Measurements from ENCODE around the gene TAF1B. TPM values are rescaled to one million over a fixed set of nuclear protein-coding genes. Genes with fewer than 3 reads are reported as not detected.

The TAF1B gene
- total RNA-seq, 1 experiment from 2014 or later, result 29.9 TPM

- Histone ChIP-seq H3K18ac (ENCODE audit: insufficient read length, low read depth, low read length) (no peak overlapping the region), H3K79me1 (ENCODE audit: insufficient read depth, low read depth, low read length, poor library complexity, severe bottlenecking) (no peaks in the 10 kb centered on the region), H2BK120ac (ENCODE audit: low read depth, low read length, poor library complexity, severe bottlenecking) (no peak overlapping the region), H3K4me2 (ENCODE audit: insufficient read depth, insufficient read length, low read length) (no peak overlapping the region), H3K27me3 (ENCODE audit: insufficient read depth, low read length) (peaks cover 11% of the 10 kb centered on the region; the same call in 1 of the 2 replicates), H3K56ac (ENCODE audit: insufficient read length, low read depth, low read length) (no peak overlapping the region), H4K5ac (ENCODE audit: insufficient read length, low read depth, low read length) (no peak overlapping the region), H4K8ac (replicated peaks; ENCODE audit: insufficient read length, low read depth, low read length) (no peak overlapping the region), H4K91ac (ENCODE audit: insufficient read length, low read depth, low read length) (no peak overlapping the region), H3K4me1 (ENCODE audit: insufficient read depth, low read length) (no peaks in the 10 kb centered on the region), H3K9me3 (ENCODE audit: control insufficient read depth, low read depth, low read length) (no peaks in the 10 kb centered on the region), H3K14ac (ENCODE audit: insufficient read depth, low read length) (no peak overlapping the region), H2AK5ac (ENCODE audit: insufficient read length, low read length) (no peak overlapping the region), H3T11ph (ENCODE audit: low read length) (no peak overlapping the region), H3K23me2 (ENCODE audit: insufficient read length, low read depth, low read length, poor library complexity, severe bottlenecking) (peaks cover 6% of the 10 kb centered on the region), H2BK5ac (ENCODE audit: insufficient read length, low read length) (no peak overlapping the region), H2BK12ac (ENCODE audit: insufficient read length, low read depth, low read length) (no peak overlapping the region), H4K20me1 (ENCODE audit: control insufficient read depth, insufficient read depth, insufficient read length) (no peaks in the 10 kb centered on the region), H3K23ac (ENCODE audit: insufficient read length, low read depth, low read length) (no peak overlapping the region), H2BK20ac (ENCODE audit: low read depth, low read length, poor library complexity, severe bottlenecking) (no peak overlapping the region), H3K79me2 (ENCODE audit: insufficient read depth, low read length) (no peaks in the 10 kb centered on the region), H3K9ac (ENCODE audit: extremely low read depth, insufficient read length, low read length) (no peak overlapping the region), H2AFZ (ENCODE audit: low read length) (no peak overlapping the region), H3K4ac (ENCODE audit: low read depth, low read length) (no peak overlapping the region), H2BK15ac (ENCODE audit: low read depth, low read length) (no peak overlapping the region), H3K27ac (ENCODE audit: insufficient read length, low read depth, low read length) (no peak overlapping the region)
- DNase-seq, result no peak
- WGBS (ENCODE audit: extremely low coverage, insufficient read length, low lambda C conversion rate), result no CpG with 5 or more reads among the region's 3 CpGs
- peaks cover 46% of the 10 kb centered on the region for H3K27me3 Mint-ChIP-seq (ENCODE audit: low read depth)
- H3K36me3 Mint-ChIP-seq (ENCODE audit: insufficient read depth in 1 of 3, low read depth in 3 of 3), result no peaks in the 10 kb centered on the region; a peak in 2 of 7 replicates
- H3K4me1 Mint-ChIP-seq, result peaks cover 9 to 13% of the 10 kb centered on the region in 2 experiments
- H3K9me3 Mint-ChIP-seq, result no peaks in the 10 kb centered on the region
- no peak overlapping the region for H3K4me3 Mint-ChIP-seq
- no peak overlapping the region for H3K27ac Mint-ChIP-seq
- TF ChIP-seq, protein P1, sequence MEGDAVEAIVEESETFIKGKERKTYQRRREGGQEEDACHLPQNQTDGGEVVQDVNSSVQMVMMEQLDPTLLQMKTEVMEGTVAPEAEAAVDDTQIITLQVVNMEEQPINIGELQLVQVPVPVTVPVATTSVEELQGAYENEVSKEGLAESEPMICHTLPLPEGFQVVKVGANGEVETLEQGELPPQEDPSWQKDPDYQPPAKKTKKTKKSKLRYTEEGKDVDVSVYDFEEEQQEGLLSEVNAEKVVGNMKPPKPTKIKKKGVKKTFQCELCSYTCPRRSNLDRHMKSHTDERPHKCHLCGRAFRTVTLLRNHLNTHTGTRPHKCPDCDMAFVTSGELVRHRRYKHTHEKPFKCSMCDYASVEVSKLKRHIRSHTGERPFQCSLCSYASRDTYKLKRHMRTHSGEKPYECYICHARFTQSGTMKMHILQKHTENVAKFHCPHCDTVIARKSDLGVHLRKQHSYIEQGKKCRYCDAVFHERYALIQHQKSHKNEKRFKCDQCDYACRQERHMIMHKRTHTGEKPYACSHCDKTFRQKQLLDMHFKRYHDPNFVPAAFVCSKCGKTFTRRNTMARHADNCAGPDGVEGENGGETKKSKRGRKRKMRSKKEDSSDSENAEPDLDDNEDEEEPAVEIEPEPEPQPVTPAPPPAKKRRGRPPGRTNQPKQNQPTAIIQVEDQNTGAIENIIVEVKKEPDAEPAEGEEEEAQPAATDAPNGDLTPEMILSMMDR (conservative IDR thresholded peaks at IDR 0.05), result no peak
Observed at GRCh38 chr2:9954136-9954535, 110.9 kb downstream of the TAF1B start.
